GM10248 (cell line): ENCODE results near the gene DNAJA2.

Experiments used
- CTCF ChIA-PET: fragments of 300-600 bp; sonication (Branson Sonifier 250); formaldehyde crosslinking; extraction: SDS; loops from one replicate; lab custom pipeline; 2021; ENCODE audit warnings: antibody characterized with exemption; lab: Yijun Ruan, JAX
- POLR2A ChIA-PET: fragments of 350-650 bp; sonication (Branson Sonifier 250); formaldehyde crosslinking; extraction: SDS; loops from one replicate; lab custom pipeline; 2020; ENCODE audit warnings: antibody characterized with exemption; lab: Yijun Ruan, JAX
- DNase-seq: peaks from one replicate; pipeline ENCODE4 v3.0.0; 2012; ENCODE audit errors: extremely low spot score
- CTCF ChIP-seq: IDR thresholded peaks from 2 replicates; pipeline ENCODE4 v1.5.1; 2012; ENCODE audit warnings: mild to moderate bottlenecking, low read depth; ENCODE audit errors: extremely low read depth, missing control alignments, control extremely low read depth

The DNAJA2 gene

GRCh38 chr16:46906360-46907060 lies 67.0 kb downstream of the DNAJA2 start:
- DNase-seq, result no peak
- no peak for TF ChIP-seq CTCF
- ChIA-PET CTCF (interaction anchor here (0.8 to 11.3 kb wide), 9 partner anchors 9 to 233 kb away, joined by 3 to 128 read pairs (median 9); partner anchors contain the start of gene GPT2), POLR2A (no interaction called here)
